Measurements from ENCODE around the gene TRIM50. TPM values are rescaled to one million over a fixed set of nuclear protein-coding genes. Genes with fewer than 3 reads are reported as not detected.

TRIM50 gene
- total and polyA plus RNA-seq, 2 of the 13 experiments (the other 11 are each of a cell fraction or from before 2014, with no cell fraction given), result 4.2 to 24.5 TPM

DNA sequence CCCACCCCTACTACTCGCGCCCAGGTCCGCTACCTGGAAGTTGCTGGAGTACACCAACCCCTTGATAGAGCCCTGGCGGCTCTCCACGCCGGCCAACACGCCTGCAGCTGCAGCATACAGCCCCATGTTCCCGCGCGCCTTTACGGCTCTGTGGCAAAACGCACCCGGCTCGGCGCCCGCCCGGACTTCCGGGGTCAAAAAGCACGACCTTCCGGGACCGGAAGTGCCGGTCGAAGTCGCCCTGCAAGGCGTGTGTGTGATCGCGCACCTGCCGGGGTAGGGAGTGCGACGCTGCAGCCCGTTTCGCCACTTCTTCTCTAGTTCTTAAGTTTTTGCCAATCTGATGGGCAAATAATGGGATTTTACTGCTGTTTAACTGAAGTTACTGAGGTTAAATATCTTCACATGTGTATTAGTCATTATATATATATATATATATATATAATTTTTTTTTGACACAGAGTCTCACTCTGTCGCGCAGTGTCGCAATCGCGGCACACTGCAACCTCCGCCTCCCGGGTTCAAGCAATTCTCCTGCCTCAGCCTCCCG lies 19.1 kb downstream of the TRIM50 start, which contains the start of gene NSUN5 (continued):
- TF ChIP-seq, protein P1, sequence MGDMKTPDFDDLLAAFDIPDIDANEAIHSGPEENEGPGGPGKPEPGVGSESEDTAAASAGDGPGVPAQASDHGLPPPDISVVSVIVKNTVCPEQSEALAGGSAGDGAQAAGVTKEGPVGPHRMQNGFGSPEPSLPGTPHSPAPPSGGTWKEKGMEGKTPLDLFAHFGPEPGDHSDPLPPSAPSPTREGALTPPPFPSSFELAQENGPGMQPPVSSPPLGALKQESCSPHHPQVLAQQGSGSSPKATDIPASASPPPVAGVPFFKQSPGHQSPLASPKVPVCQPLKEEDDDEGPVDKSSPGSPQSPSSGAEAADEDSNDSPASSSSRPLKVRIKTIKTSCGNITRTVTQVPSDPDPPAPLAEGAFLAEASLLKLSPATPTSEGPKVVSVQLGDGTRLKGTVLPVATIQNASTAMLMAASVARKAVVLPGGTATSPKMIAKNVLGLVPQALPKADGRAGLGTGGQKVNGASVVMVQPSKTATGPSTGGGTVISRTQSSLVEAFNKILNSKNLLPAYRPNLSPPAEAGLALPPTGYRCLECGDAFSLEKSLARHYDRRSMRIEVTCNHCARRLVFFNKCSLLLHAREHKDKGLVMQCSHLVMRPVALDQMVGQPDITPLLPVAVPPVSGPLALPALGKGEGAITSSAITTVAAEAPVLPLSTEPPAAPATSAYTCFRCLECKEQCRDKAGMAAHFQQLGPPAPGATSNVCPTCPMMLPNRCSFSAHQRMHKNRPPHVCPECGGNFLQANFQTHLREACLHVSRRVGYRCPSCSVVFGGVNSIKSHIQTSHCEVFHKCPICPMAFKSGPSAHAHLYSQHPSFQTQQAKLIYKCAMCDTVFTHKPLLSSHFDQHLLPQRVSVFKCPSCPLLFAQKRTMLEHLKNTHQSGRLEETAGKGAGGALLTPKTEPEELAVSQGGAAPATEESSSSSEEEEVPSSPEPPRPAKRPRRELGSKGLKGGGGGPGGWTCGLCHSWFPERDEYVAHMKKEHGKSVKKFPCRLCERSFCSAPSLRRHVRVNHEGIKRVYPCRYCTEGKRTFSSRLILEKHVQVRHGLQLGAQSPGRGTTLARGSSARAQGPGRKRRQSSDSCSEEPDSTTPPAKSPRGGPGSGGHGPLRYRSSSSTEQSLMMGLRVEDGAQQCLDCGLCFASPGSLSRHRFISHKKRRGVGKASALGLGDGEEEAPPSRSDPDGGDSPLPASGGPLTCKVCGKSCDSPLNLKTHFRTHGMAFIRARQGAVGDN (CRISPR knock-in tag; IDR thresholded peaks at IDR 0.05), result peak; percentile 98
- TF ChIP-seq GLI4 (CRISPR knock-in tag; IDR thresholded peaks at IDR 0.05; ENCODE audit: borderline replicate concordance) (no peak), PHB2 (IDR thresholded peaks at IDR 0.05; ENCODE audit: partially characterized antibody) (no peak), ZBTB7B (CRISPR knock-in tag; IDR thresholded peaks at IDR 0.05) (peak; percentile 24; the same call in 1 of the 2 replicates), NFATC3 (CRISPR knock-in tag; IDR thresholded peaks at IDR 0.05) (no peak; the same call in 1 of the 2 replicates), SOX13 (IDR thresholded peaks at IDR 0.05) (no peak), SOX13 (CRISPR knock-in tag; conservative IDR thresholded peaks at IDR 0.05 in 1 of 2, IDR thresholded peaks at IDR 0.05 in 1 of 2) (peak in 1 of 2 experiments; percentile 61; a peak in 1 of 4 replicates), ZNF761 (CRISPR knock-in tag; conservative IDR thresholded peaks at IDR 0.05) (peak; percentile 91), ARNT2 (CRISPR knock-in tag; IDR thresholded peaks at IDR 0.05; ENCODE audit: low read depth) (peak; percentile 89), EZH2 (conservative IDR thresholded peaks at IDR 0.05; ENCODE audit: low read depth, low read length) (no peak), ZNF253 (CRISPR knock-in tag; IDR thresholded peaks at IDR 0.05; ENCODE audit: borderline replicate concordance) (peak; percentile 86; the same call in 1 of the 2 replicates), ZNF292 (CRISPR knock-in tag; IDR thresholded peaks at IDR 0.05; ENCODE audit: borderline replicate concordance, low read depth) (peak; percentile 90), ZNF660 (CRISPR knock-in tag; IDR thresholded peaks at IDR 0.05; ENCODE audit: borderline replicate concordance, low read depth) (no peak), ZNF335 (CRISPR knock-in tag; IDR thresholded peaks at IDR 0.05) (peak; percentile 39; the same call in 1 of the 2 replicates), SSRP1 (CRISPR knock-in tag; IDR thresholded peaks at IDR 0.05) (no peak)
- TF ChIP-seq, protein P2, sequence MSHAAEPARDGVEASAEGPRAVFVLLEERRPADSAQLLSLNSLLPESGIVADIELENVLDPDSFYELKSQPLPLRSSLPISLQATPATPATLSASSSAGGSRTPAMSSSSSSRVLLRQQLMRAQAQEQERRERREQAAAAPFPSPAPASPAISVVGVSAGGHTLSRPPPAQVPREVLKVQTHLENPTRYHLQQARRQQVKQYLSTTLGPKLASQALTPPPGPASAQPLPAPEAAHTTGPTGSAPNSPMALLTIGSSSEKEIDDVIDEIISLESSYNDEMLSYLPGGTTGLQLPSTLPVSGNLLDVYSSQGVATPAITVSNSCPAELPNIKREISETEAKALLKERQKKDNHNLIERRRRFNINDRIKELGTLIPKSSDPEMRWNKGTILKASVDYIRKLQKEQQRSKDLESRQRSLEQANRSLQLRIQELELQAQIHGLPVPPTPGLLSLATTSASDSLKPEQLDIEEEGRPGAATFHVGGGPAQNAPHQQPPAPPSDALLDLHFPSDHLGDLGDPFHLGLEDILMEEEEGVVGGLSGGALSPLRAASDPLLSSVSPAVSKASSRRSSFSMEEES (CRISPR knock-in tag; IDR thresholded peaks at IDR 0.05), result peak; percentile 89
- TF ChIP-seq, protein P3, sequence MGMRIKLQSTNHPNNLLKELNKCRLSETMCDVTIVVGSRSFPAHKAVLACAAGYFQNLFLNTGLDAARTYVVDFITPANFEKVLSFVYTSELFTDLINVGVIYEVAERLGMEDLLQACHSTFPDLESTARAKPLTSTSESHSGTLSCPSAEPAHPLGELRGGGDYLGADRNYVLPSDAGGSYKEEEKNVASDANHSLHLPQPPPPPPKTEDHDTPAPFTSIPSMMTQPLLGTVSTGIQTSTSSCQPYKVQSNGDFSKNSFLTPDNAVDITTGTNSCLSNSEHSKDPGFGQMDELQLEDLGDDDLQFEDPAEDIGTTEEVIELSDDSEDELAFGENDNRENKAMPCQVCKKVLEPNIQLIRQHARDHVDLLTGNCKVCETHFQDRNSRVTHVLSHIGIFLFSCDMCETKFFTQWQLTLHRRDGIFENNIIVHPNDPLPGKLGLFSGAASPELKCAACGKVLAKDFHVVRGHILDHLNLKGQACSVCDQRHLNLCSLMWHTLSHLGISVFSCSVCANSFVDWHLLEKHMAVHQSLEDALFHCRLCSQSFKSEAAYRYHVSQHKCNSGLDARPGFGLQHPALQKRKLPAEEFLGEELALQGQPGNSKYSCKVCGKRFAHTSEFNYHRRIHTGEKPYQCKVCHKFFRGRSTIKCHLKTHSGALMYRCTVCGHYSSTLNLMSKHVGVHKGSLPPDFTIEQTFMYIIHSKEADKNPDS (CRISPR knock-in tag; IDR thresholded peaks at IDR 0.05), result no peak
- TF ChIP-seq, protein P4, sequence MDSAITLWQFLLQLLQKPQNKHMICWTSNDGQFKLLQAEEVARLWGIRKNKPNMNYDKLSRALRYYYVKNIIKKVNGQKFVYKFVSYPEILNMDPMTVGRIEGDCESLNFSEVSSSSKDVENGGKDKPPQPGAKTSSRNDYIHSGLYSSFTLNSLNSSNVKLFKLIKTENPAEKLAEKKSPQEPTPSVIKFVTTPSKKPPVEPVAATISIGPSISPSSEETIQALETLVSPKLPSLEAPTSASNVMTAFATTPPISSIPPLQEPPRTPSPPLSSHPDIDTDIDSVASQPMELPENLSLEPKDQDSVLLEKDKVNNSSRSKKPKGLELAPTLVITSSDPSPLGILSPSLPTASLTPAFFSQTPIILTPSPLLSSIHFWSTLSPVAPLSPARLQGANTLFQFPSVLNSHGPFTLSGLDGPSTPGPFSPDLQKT (CRISPR knock-in tag; IDR thresholded peaks at IDR 0.05; ENCODE audit: borderline replicate concordance), result peak; percentile 83; the same call in 1 of the 2 replicates
- TF ChIP-seq, protein P5, sequence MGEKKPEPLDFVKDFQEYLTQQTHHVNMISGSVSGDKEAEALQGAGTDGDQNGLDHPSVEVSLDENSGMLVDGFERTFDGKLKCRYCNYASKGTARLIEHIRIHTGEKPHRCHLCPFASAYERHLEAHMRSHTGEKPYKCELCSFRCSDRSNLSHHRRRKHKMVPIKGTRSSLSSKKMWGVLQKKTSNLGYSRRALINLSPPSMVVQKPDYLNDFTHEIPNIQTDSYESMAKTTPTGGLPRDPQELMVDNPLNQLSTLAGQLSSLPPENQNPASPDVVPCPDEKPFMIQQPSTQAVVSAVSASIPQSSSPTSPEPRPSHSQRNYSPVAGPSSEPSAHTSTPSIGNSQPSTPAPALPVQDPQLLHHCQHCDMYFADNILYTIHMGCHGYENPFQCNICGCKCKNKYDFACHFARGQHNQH (CRISPR knock-in tag; IDR thresholded peaks at IDR 0.05), result peak; percentile 83; the same call in 1 of the 2 replicates
